SU-DHL-6 (cell line): ENCODE measurements around the gene IZUMO4.

Source experiments
- EZH2phosphoT487 ChIP-seq: fragments of 200-600 bp; sonication (generic), shearing (Covaris generic); conservative IDR thresholded peaks from 2 replicates; pipeline ENCODE4 v1.6.1; 2018; ENCODE audit warnings: mild to moderate bottlenecking, antibody characterized with exemption, low read length, moderate library complexity, mixed read lengths
- TF ChIP-seq, protein P1 (sequence below): fragments of 200-600 bp; sonication (generic); IDR thresholded peaks from one replicate; pipeline ENCODE4 v1.5.1; 2017; ENCODE audit warnings: antibody characterized with exemption, mild to moderate bottlenecking, low read length, moderate library complexity; ENCODE audit not compliant: insufficient read depth, poor library complexity, severe bottlenecking

GRCh38 chr19:2115324-2115723 is 18.6 kb downstream of the IZUMO4 start:
- TF ChIP-seq, protein P1, sequence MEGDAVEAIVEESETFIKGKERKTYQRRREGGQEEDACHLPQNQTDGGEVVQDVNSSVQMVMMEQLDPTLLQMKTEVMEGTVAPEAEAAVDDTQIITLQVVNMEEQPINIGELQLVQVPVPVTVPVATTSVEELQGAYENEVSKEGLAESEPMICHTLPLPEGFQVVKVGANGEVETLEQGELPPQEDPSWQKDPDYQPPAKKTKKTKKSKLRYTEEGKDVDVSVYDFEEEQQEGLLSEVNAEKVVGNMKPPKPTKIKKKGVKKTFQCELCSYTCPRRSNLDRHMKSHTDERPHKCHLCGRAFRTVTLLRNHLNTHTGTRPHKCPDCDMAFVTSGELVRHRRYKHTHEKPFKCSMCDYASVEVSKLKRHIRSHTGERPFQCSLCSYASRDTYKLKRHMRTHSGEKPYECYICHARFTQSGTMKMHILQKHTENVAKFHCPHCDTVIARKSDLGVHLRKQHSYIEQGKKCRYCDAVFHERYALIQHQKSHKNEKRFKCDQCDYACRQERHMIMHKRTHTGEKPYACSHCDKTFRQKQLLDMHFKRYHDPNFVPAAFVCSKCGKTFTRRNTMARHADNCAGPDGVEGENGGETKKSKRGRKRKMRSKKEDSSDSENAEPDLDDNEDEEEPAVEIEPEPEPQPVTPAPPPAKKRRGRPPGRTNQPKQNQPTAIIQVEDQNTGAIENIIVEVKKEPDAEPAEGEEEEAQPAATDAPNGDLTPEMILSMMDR = no peak
- no peak for TF ChIP-seq EZH2phosphoT487
